ENCODE data around the gene NINL.

DNA sequence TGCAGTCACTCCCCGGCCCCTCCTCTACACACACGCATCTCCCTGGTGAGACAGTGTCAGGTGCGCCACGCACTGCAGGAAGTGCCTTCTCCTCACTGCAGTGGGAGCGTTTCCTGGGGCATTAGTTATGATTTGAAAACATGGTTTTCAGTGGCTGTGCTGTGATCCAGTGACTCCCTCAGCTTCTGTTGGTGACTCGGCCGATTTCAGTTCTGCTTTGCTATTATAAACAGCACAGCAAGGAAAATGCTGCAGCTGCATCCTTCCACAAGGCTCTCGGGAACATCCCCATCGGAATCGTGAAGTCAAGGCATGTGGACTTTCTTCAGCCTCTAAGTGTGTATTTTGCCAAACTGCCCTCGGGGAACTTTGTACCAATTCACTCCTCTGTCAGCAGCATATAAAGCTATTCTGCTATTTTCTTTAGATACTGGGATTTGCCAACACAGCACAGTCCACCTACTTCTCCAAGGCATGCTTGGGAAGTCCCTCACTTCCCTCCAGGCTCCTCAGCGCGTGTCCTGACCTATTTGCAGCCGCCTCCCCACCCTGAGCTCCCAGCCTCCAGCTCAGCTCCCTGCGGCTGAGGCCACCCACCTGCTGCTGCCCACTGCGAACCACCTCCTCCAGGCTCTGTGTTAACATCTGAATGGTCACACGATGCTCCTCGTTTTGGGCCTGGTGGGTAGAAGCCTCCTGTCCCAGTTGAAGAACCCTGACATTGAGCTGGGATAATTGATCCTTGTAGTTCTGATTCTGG lies 123.4 kb downstream of the NINL start:
- TF ChIP-seq, protein P1, sequence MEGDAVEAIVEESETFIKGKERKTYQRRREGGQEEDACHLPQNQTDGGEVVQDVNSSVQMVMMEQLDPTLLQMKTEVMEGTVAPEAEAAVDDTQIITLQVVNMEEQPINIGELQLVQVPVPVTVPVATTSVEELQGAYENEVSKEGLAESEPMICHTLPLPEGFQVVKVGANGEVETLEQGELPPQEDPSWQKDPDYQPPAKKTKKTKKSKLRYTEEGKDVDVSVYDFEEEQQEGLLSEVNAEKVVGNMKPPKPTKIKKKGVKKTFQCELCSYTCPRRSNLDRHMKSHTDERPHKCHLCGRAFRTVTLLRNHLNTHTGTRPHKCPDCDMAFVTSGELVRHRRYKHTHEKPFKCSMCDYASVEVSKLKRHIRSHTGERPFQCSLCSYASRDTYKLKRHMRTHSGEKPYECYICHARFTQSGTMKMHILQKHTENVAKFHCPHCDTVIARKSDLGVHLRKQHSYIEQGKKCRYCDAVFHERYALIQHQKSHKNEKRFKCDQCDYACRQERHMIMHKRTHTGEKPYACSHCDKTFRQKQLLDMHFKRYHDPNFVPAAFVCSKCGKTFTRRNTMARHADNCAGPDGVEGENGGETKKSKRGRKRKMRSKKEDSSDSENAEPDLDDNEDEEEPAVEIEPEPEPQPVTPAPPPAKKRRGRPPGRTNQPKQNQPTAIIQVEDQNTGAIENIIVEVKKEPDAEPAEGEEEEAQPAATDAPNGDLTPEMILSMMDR (IDR thresholded peaks at IDR 0.05): no peak
- TF ChIP-seq POLR2A (IDR thresholded peaks at IDR 0.05): no peak
